ENCODE results near the gene MEF2B. TPM values are rescaled to one million over a fixed set of nuclear protein-coding genes. Genes with fewer than 3 reads are reported as not detected.

Gene MEF2B
- total RNA-seq, 1 experiment from 2014 or later = 1.3 TPM

- H3K36me3 Mint-ChIP-seq (ENCODE audit: insufficient read depth in 1 of 3, low read depth in 3 of 3) = no peaks in the 10 kb centered on the region
- H3K4me3 Mint-ChIP-seq = peak overlapping the region in 1 of 2 experiments; percentile 83; a peak in 1 of 5 replicates
- H3K9ac ChIP-seq (ENCODE audit: extremely low read depth, insufficient read length, low read length) = no peak overlapping the region
- no peak overlapping the region for H4K91ac ChIP-seq (ENCODE audit: insufficient read length, low read depth, low read length)
- H3K27ac ChIP-seq (ENCODE audit: insufficient read length, low read depth, low read length) = no peak overlapping the region
- H3K23me2 ChIP-seq (ENCODE audit: insufficient read length, low read depth, low read length, poor library complexity, severe bottlenecking) = peaks cover 11% of the 10 kb centered on the region
- peaks cover 0 to 4% of the 10 kb centered on the region in 2 experiments; a peak in 2 of 5 replicates for H3K9me3 Mint-ChIP-seq
- H3K18ac ChIP-seq (ENCODE audit: insufficient read length, low read depth, low read length) = no peak overlapping the region
- DNase-seq = no peak
- no peak overlapping the region for H4K8ac ChIP-seq (replicated peaks; ENCODE audit: insufficient read length, low read depth, low read length)
- H4K20me1 ChIP-seq (ENCODE audit: control insufficient read depth, insufficient read depth, insufficient read length) = no peaks in the 10 kb centered on the region
- no peak for TF ChIP-seq CTCF (conservative IDR thresholded peaks at IDR 0.05)
- H3K27me3 Mint-ChIP-seq (ENCODE audit: low read depth) = peaks cover 95% of the 10 kb centered on the region
- peaks cover 35% of the 10 kb centered on the region for H3K27me3 ChIP-seq (ENCODE audit: insufficient read depth, low read length)
- no peak overlapping the region for H2BK5ac ChIP-seq (ENCODE audit: insufficient read length, low read length)
- H2AK5ac ChIP-seq (ENCODE audit: insufficient read length, low read length) = no peak overlapping the region
- no peak overlapping the region for H4K5ac ChIP-seq (ENCODE audit: insufficient read length, low read depth, low read length)
- H3K4me1 Mint-ChIP-seq = peaks cover 6 to 27% of the 10 kb centered on the region in 2 experiments
- WGBS (ENCODE audit: extremely low coverage, insufficient read length, low lambda C conversion rate) = no CpG with 5 or more reads among the region's 7 CpGs
- no peak overlapping the region for H2BK15ac ChIP-seq (ENCODE audit: low read depth, low read length)
- no peaks in the 10 kb centered on the region for H3K9me3 ChIP-seq (ENCODE audit: control insufficient read depth, low read depth, low read length)
- H3K27ac Mint-ChIP-seq = no peak overlapping the region
- H3K4ac ChIP-seq (ENCODE audit: low read depth, low read length) = no peak overlapping the region
- H3K4me2 ChIP-seq (ENCODE audit: insufficient read depth, insufficient read length, low read length) = no peak overlapping the region
- H3K14ac ChIP-seq (ENCODE audit: insufficient read depth, low read length) = no peak overlapping the region
- H3K79me1 ChIP-seq (ENCODE audit: insufficient read depth, low read depth, low read length, poor library complexity, severe bottlenecking) = no peaks in the 10 kb centered on the region
- no peaks in the 10 kb centered on the region for H3K79me2 ChIP-seq (ENCODE audit: insufficient read depth, low read length)
- no peak overlapping the region for H2AFZ ChIP-seq (ENCODE audit: low read length)
- H2BK120ac ChIP-seq (ENCODE audit: low read depth, low read length, poor library complexity, severe bottlenecking) = no peak overlapping the region
- no peak overlapping the region for H3K23ac ChIP-seq (ENCODE audit: insufficient read length, low read depth, low read length)
- no peak overlapping the region for H2BK20ac ChIP-seq (ENCODE audit: low read depth, low read length, poor library complexity, severe bottlenecking)
- H3K56ac ChIP-seq (ENCODE audit: insufficient read length, low read depth, low read length) = no peak overlapping the region
- H3T11ph ChIP-seq (ENCODE audit: low read length) = no peak overlapping the region
- no peak overlapping the region for H2BK12ac ChIP-seq (ENCODE audit: insufficient read length, low read depth, low read length)
- H3K4me1 ChIP-seq (ENCODE audit: insufficient read depth, low read length) = peaks cover 3% of the 10 kb centered on the region; the same call in 1 of the 2 replicates
Measured at GRCh38 chr19:19212916-19213315, 42.9 kb upstream of the MEF2B start.

Data from H9 (cell line).